NCI-H1105 (cell line): ENCODE measurements around the gene CFD.
"Not testable (repeated sequence)": the region's sequence is repeated elsewhere in the genome, so short reads cannot be mapped to it uniquely, and the experiment has no call there.

Experiments
- DNase-seq: peaks from one replicate; lab custom pipeline; 2025; lab: John Stamatoyannopoulos, UW

CFD gene

DNA sequence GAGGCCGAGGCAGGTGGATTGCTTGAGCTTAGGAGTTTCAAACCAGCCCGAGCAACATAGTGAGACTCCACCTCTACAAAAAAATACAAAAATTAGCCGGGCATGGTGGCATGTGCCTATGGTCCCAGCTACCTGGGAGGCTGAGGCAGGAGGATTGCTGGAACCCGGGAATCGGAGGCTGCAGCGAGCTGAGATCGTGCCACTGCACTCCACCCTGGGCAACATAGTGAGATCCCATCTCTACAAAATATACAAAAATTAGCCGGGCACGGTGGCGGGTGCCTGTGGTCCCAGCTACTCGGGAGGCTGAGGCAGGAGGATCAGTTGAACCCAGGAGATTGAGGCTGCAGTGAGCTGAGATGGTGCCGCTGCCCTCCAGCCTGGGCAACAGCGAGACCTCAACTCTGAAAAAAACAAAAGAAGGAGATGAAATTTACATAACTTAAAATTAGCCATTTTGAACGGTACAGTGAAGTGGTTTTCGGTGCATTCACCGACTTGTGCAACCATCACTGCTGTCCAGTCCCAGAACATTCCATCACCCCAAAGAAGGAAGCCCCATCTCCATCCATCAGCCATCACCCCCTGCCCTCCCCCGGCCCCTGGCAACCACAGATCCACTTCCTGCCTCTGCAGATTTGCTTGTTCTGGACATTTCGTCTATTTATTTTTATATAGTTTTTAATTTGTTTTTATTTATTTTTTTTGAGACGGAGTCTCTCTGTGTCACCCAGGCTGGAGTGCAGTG is 33.4 kb upstream of the CFD start:
- DNase-seq = no peak

DNA sequence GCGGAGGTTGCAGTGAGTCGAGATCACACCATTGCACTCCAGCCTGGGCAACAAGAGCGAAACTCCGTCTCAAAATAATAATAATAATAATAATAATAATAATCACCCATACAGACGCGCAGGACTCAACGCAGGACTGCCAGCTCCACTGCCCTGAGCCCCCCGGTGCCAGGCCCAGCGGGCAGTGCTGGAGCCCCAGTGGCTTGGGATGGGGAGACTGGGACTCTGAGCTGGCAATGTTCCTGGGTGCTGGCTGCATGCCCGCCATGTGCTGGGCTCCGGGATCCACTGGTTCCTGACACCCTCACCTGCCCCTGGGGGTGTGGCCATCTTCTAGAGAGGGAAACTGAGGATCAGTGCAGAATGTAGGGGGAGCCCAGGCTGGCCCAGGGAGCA is 32.2 kb upstream of the CFD start:
- no peak for DNase-seq

DNA sequence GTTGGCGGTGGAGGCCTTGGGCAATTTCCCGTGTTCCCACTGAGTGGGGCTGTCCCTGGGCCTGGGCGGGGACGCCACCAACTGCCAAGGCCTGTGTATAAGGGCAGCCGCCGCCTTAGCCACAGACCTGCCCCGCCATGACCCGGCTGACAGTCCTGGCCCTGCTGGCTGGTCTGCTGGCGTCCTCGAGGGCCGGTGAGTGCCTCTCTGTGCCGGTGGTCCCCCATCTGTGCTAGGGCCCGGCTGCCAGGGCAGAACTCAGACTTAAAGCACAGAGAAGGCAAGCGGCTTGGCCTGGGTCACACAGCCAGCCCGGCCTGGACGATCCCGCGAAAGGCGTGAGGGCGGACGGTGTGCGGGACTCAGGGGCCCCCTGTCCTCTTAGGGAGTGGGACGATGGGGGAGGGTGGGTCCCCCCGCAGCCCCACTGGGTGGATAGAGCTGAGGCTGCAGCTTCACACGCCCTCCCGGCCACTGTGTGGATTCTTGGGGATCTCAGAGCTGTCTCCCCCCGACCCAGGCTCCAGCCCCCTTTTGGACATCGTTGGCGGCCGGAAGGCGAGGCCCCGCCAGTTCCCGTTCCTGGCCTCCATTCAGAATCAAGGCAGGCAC is 31.6 kb upstream of the CFD start, which contains the start of gene AZU1:
Gene AZU1 (plus strand): TSS at position 128 of the 612 bp plus-strand sequence. CDS start 10 bp downstream, at position 138.
- no peak for DNase-seq

DNA sequence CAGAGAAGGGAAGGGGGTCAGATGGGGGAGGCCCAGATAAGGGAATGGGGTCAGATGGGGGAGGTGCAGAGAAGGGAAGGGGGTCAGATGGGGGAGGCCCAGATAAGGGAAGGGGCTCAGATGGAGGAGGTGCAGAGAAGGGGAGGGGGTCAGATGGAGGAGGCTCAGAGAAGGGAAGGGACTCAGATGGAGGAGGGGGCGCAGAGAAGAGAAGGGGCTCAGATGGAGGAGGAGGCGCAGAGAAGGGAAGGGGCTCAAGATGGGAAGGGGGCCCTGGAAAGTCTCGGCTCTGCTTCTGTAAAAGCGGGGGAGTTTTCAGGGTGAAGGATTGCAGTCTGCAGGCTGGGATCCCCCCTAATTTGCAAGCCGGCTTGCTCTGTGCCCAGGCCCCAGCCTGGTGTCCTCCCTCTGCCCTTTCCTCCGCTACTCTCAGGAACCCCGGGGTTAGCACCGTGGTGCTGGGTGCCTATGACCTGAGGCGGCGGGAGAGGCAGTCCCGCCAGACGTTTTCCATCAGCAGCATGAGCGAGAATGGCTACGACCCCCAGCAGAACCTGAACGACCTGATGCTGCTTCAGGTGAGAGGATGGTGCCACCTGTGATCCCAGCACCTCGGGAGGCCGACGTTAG is 30.2 kb upstream of the CFD start:
- no peak for DNase-seq

DNA sequence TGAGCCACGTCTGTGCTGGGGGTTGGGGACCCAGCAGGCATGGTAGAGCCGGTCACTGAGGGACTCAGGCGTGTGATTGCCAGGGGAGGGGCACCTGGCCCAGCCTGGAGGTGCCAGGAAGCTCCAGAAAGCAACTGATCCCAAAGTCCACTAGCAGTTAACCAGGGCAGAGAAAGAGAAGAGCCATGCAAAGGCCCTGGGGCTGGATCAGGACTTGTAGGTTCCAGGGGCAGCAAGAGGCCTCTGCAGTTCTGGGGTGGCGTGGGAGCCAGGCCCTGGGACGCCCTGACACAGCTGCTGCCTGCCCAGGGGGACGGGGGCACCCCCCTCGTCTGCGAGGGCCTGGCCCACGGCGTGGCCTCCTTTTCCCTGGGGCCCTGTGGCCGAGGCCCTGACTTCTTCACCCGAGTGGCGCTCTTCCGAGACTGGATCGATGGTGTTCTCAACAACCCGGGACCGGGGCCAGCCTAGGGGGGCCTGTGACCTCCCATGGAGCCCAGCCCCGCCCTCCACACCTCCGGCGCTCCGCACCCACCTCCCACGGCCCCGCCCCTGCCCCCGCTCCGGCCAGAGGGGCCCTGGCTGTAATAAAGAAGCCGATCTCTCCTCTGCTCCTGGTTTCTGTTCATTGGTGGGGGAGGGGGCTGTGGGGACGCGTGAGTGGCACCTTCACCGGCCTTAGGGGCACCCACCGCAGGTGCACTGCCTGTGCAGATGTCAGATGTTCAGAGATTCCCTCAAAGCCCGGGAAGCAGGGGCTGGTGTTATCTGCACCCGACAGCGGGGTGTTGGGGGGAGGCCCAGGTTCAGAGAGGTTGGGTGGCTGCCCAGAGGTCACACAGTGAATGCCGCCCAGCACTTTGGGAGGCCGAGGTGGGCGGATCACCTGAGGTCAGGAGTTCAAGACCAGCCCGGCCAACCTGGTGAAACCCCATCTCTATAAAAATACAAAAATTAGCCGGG is 27.8 kb upstream of the CFD start:
- DNase-seq = no peak

DNA sequence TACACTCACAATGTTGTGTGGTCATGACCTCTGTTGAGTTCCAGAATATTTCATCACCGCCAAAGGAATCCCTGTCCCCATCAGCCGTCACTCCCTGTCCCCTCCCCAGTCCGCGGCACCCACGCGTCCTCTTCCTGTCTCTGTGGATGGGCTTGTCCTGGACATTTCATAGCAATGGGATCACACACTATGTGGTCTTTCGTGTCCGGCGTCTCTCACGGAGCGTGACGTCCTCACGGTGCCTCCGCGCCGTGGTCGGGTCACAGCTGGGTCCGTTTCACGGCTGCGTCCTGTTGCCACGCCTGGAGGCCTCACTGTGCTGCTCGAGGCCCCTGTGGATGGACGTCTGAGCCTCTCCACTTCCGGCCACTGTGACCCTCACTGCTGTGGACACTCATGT is 25.2 kb upstream of the CFD start:
- DNase-seq = no peak

DNA sequence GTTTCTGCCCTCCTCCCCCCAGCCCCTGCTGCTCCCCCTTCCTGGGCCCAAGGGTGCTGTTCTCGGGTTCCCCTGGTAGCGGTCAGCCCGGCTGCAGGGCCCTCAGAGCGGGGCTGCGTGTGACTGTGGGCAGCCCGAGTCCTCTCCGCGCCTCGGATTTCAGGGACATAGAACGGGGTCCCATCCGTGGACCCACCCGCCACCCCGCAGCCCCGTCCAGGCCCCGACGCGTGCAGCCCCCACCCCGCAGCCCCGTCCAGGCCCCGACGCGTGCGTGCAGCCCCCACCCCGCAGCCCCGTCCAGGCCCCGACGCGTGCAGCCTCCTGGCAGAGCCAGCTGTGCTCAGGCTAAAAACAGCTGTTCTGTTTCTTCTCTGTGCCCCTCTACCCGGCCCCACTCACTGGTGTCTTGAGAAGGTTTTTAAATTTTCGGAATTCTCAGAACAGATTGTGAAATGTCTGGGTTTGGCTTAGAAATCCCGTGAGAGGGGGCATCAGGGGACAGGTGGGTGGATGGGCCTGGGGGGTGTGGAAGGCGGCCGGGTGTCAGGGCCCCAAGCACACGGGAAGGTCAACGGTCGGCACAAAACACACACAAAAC is 24.2 kb upstream of the CFD start:
- no peak for DNase-seq

DNA sequence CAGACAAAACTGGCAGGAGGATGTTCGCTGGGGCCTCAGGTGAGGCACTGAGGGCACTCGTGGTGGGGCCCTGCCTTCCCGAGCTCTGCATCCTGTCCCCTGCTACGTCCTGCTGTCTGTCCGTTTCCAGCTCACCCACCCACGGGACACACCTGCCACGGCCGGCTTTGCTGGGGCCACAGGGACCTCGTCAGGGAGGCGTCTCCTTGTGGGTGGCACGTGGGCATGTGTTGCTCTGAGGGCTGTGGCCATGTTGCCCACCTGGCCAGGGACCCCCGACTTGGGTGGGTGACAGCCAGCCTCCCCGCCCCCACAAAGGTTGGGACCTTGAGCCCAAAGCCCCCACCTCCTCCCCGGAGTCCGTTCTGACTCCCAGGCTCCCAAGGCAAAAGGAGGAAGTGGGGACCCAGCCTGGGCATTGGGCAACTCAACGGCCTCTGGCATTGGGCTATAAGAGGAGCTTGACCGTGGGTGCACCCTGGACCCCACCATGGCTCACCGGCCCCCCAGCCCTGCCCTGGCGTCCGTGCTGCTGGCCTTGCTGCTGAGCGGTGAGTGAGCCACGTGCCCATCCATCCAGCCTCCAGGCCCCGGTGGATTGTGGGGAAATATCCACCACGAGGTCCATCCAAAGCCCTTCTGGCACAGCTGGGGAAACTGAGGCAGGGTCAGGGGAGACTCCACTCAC is 18.8 kb upstream of the CFD start, which contains the start of gene PRTN3:
Gene PRTN3 (plus strand): TSS at position 481 of the 688 bp plus-strand sequence. CDS start 10 bp downstream, at position 491.
- DNase-seq = no peak

DNA sequence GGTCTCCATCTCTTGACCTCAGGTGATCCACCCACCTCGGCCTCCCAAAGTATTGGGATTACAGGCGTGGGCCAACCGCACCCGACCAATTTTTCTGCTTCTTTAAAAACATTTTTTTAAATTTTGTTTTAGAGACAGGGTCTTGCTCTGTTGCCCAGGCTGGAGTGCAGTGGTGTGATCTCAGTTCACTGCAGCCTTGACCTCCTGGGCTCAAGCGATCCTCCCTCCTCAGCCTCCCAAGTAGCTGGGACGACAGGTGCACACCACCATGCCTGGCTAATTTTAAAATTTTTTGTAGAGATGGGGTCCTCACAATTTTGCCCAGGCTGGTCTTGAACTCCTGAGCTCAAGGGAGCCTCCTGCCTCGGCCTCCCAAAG is 16.7 kb upstream of the CFD start:
- not testable (repeated sequence) for DNase-seq

DNA sequence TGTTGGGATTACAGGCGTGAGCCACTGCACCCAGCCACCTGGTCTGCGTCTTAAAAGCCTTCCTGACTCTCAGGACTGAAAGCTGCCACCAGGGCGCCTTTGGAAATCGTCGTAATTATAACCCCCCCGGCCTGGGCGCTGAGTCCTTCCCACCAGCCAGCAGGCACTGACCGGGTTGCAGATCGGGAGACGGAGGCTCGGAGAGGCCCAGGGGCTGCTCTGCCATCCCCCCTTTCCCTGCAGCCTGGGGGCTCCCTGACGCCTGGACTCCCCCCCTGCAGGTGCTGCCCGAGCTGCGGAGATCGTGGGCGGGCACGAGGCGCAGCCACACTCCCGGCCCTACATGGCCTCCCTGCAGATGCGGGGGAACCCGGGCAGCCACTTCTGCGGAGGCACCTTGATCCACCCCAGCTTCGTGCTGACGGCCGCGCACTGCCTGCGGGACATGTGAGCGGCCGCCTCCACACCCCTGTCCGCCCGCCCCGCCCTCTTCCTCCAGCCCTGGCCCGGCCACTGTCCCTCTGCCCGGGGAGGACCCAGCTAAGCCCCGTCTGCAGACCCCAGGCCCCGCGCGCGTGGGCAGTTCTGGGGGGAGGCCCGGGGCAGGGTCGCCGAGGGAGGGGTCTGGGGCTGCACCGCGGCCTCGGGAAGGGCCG is 16.2 kb upstream of the CFD start:
- DNase-seq = no peak

DNA sequence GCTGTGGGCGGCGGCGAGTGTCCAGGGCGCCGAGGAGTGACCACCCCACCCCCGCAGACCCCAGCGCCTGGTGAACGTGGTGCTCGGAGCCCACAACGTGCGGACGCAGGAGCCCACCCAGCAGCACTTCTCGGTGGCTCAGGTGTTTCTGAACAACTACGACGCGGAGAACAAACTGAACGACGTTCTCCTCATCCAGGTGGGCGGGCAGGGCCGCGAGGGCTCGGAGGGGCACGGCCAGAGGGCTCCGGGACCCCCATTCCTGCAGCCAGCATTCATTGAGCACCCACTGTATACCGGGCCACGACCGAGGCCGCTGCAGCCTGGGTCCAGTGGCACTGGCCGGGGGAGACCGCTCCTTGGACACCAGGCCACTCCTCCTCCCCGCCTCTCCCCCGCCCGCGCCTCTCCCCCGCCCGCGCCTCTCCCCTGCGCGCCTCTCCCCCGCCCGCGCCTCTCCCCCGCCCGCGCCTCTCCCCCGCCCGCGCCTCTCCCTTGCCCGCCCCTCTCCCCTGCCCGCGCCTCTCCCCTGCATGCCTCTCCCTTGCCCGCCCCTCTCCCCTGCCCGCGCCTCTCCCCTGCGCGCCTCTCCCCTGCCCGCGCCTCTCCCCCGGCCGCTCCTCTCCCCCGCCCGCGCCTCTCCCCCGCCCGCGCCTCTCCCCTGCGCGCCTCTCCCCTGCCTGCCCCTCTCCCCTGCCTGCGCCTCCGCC is 15.5 kb upstream of the CFD start:
- DNase-seq = no peak

DNA sequence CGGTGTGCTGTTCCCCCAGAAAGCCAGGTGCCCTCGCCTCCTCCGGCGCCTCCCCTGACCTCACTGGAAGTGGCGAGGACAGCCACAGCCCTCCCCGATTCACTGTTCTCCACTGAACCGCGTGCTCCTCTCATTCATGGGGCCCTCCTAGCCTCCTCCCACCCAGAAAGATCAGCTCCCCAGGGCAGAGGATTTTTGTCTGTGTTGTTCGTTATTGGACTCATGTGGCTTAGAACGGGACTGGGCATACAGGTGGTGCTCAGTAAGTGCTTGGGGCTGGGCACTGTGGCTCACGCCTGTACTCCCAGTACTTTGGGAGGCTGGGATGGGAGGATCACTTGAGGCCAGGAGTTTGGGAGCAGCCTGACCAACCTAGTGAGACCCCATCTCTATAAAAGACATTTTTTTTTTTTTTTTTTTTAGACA is 14.9 kb upstream of the CFD start:
- no peak for DNase-seq

DNA sequence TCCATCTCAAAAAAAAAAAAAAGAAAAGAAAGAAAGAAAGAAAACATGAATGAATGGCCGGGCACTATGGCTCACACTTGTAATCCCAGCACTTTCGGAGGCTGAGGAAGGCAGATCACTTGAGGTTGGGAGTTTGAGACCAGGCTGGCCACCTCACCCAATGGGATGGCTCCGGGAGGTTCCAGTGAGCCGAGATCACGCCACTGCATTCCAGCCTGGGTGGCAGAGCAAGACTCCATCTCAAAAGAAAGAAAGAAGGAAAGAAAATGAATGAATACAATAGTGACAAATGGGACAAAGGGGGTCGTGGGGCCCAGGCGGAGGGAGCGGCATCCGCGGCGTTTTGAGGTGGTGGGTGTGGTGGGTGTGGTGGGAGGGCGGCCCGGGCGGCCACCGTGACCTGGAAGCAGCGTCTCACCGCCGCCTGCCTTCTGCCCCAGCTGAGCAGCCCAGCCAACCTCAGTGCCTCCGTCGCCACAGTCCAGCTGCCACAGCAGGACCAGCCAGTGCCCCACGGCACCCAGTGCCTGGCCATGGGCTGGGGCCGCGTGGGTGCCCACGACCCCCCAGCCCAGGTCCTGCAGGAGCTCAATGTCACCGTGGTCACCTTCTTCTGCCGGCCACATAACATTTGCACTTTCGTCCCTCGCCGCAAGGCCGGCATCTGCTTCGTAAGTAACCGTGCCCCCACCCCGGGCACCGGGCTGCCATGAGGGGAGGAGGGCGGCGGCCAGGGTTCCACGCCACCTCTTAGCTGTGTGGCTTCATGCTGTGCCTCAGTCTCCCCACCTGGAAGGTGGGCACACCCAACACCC is 13.6 kb upstream of the CFD start:
- no peak for DNase-seq

DNA sequence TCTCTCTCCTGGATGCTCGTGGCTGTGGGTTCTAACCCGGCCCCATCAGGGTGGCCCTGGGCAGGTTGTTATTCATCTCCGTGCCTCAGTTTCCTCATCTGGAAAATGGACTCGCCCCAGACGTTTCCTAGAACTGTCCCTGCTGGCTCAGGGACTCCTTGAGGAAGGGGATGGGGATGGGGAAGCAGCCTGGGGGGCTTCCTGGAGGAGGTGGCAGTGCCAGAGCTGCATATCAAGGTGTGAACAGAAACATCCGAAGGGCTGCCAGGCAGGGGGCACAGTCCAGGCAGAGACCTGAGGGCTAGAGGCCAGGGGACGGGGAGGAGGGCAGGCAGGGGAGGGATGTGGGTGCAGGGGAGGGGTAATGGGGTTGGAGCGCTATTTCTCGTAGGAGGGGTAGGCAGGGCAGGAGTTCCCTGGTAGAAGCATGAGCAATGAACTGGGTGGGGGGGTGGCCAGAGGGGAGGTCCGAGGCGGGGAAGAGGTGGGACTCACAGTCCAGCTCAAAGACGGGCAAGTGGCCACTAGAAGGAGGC is 11.0 kb upstream of the CFD start:
- no peak for DNase-seq

DNA sequence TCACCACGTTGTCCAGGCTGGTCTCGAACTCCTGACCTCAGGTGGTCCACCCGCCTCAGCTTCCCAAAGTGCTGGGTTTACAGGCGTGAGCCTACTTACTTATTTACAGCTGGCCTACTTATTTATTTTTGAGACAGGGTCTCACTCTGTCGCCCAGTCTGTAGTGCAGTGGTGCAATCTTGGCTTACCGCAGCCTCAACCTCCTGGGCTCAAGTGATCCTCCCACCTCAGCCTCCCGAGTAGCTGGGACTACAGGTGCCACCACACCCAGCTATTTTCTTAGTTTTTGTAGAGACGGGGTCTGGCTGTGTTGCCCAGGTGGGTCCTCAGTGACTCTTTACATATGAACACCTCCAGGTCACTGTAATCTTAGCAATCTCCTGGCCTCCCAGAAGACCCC is 10.3 kb upstream of the CFD start:
- not testable (repeated sequence) for DNase-seq

DNA sequence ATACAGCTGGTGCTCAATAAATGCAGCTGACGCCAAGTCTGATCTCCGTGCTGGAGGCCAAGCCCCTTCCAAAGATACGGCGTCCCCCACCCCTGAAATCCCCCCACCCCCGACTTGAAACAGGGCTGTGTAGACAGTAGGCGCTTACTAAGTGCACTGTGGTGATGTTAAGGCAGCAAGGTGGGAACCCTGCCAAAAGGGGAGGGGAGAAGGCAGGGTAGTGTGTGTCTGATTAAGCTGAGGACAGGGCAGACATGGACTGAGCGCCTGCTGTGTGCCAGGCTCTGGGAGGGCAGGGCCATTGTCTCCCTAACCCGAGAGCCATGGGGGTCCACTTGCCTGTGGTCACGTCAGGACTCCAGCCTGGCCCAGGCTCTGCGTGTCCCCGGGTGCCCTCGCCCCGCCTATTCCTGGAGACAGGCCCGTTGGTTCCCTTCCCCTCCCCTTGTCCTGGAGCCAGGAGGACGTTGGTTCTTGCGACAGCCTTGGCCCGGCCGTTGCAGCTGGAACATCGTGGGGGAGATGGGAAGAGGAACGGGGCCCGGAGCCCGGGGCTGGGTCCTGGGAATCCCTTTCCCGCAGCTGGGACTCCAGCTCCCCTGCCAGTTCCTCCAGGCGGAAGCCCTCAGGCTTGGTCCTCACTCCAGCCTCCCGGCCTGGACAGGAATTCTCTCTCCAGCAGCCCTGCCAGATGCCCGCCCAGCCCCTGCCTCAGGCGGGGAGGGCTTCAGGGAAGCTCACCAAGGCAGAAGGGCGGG is 9.1 kb upstream of the CFD start:
- DNase-seq = no peak

DNA sequence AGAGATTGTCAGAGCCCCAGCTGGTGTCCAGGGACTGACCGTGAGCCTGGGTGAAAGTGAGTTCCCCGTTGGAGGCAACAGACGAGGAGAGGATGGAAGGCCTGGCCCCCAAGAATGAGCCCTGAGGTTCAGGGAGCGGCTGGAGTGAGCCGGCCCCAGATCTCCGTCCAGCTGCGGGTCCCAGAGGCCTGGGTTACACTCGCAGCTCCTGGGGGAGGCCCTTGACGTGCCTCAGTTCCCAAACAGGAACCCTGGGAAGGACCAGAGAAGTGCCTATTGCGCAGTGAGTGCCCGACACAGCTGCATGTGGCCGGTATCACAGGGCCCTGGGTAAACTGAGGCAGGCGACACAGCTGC is 8.5 kb upstream of the CFD start:
- no peak for DNase-seq
